Bone marrow (tissue), 2 donors: Measurements from ENCODE around the gene LNX1.
"Not testable (repeated sequence)": the region's sequence is repeated elsewhere in the genome, so short reads cannot be mapped to it uniquely, and the experiment has no call there.

Source experiments
- DNase-seq, 2 donors: peaks; one replicate each; lab custom pipeline; 2025; lab: John Stamatoyannopoulos, UW

LNX1 gene

GRCh38 chr4:53459548-53459947 lies 131.7 kb downstream of the LNX1 start:
- DNase-seq, result no peak

GRCh38 chr4:53456178-53456577 lies 135.1 kb downstream of the LNX1 start:
- DNase-seq, result no peak

GRCh38 chr4:53455766-53456165 lies 135.5 kb downstream of the LNX1 start:
- no peak for DNase-seq

GRCh38 chr4:53453385-53453784 lies 137.9 kb downstream of the LNX1 start:
- DNase-seq, result no peak

GRCh38 chr4:53450773-53451172 lies 140.5 kb downstream of the LNX1 start:
- no peak for DNase-seq

GRCh38 chr4:53444954-53445353 lies 146.3 kb downstream of the LNX1 start:
- DNase-seq, result no peak

GRCh38 chr4:53441564-53441963 lies 149.7 kb downstream of the LNX1 start:
- DNase-seq, result no peak

GRCh38 chr4:53436251-53436650 lies 155.0 kb downstream of the LNX1 start:
- DNase-seq, result no peak

- no peak for DNase-seq
These were observed 158.5 kb downstream of the LNX1 start for GRCh38 chr4:53432528-53433424.

- DNase-seq, result no peak
These were observed 160.2 kb downstream of the LNX1 start for GRCh38 chr4:53431052-53431451.

- no peak for DNase-seq
These were observed 163.9 kb downstream of the LNX1 start for GRCh38 chr4:53427366-53427765.

GRCh38 chr4:53424280-53424679 lies 167.0 kb downstream of the LNX1 start:
- no peak for DNase-seq

- DNase-seq, result no peak
These were observed 168.9 kb downstream of the LNX1 start for GRCh38 chr4:53422367-53422766.

- DNase-seq, result no peak
These were observed 169.5 kb downstream of the LNX1 start for GRCh38 chr4:53421791-53422190.

- DNase-seq, result no peak
These were observed 172.1 kb downstream of the LNX1 start for GRCh38 chr4:53419208-53419607.

GRCh38 chr4:53409479-53409878 lies 181.8 kb downstream of the LNX1 start:
- not testable (repeated sequence) for DNase-seq
